ENCODE data around the gene FHIT. TPM values are rescaled to one million over a fixed set of nuclear protein-coding genes. Genes with fewer than 3 reads are reported as not detected.

Gene FHIT
- total and polyA plus RNA-seq, 4 donors = 2.6 to 21.3 (median 8.7) TPM

DNA sequence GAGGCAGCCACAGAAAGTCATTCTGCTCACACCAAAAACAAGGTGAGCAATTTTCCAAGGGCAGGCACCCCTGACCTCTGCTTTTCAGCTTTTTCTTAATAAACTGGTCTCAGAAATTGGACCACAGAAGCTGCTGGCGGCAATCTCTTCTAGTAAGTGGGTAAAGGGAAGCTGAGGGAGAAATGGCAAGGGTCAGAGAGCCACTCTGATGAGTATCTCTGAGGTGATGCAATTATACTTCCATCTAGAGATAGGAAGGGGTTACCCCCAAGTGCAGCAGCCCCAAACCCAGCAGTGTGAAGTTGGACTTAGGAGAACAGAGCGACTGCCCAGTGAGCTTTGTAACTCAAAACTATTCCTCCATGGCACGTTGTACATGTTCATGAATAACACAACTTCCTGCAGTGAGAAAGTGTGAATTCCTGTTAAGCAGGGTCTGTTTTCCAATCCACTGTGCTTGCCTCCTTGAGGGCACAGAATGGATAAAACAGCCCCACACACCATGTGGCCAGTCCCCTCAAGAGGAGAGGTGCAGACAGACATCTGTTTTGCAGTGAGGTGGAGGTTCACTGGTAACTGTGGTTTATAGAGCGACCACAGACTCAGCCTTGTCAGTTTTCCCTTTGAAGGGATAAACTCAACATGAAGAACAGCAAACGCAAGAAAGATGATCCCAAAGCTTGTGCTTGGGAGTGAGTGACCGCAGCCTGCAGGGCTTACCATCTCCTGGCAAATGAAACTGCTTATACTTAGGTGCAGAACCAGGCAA lies 1518.0 kb downstream of the FHIT start:
- WGBS, 2 donors = 83% methylated on average over 6 of the region's 6 CpGs
- no peak overlapping the region for H3K4me3 ChIP-seq
- TF ChIP-seq CTCF (IDR thresholded peaks at IDR 0.05; ENCODE audit: control extremely low read depth, extremely low read depth) = no peak
- DNase-seq (no peak), ATAC-seq (ENCODE audit: insufficient read depth, low FRiP score) (no peak)
- no peak overlapping the region for H3K27ac ChIP-seq (ENCODE audit: low read depth in 1 of 2, low read length in 1 of 2)
- H3K4me1 ChIP-seq (ENCODE audit: control insufficient read depth in 5 of 5, insufficient read depth in 5 of 5, low read length in 5 of 5) = peaks cover 0 to 4% (median 0%) of the 10 kb centered on the region in 5 donors
- no peaks in the 10 kb centered on the region for H3K36me3 ChIP-seq (ENCODE audit: control insufficient read depth in 4 of 4, insufficient read depth in 4 of 4, low read length in 4 of 4)
- H3K9me3 ChIP-seq (ENCODE audit: control insufficient read depth in 4 of 4, insufficient read depth in 3 of 4, low read length in 3 of 4) = no peaks in the 10 kb centered on the region
- H3K9ac ChIP-seq (ENCODE audit: insufficient read depth in 1 of 2, low read length in 2 of 2) = no peak overlapping the region
- no peaks in the 10 kb centered on the region for H3K27me3 ChIP-seq (ENCODE audit: control insufficient read depth in 3 of 3, insufficient read depth in 3 of 3, low read length in 2 of 3)

DNA sequence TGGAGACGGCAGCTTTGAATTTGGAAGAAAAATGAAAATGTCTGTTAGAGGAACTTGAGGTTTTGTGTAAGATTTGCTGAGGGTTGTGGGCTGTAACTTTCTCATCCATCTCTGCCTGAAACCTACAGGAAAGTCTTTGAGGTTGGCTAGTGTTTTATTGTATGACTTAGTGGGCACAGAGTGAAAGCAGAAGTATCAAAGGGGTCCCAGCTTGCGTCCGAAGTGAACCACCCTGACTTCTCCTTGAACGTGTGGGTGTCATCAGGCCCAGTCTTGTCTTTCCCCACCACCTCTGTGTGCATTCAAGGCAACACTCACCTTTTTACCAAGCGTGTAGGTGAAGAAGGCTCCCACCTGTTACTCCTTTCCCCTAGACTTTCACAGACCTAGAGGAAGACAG lies 1519.3 kb downstream of the FHIT start:
- no peak for DNase-seq
- Histone ChIP-seq H3K4me3 (no peak overlapping the region), H3K9me3 (ENCODE audit: control insufficient read depth in 4 of 4, insufficient read depth in 3 of 4, low read length in 3 of 4) (no peaks in the 10 kb centered on the region), H3K4me1 (ENCODE audit: control insufficient read depth in 5 of 5, insufficient read depth in 5 of 5, low read length in 5 of 5) (peaks cover 0 to 7% (median 0%) of the 10 kb centered on the region in 5 donors), H3K9ac (ENCODE audit: insufficient read depth in 1 of 2, low read length in 2 of 2) (no peak overlapping the region), H3K36me3 (ENCODE audit: control insufficient read depth in 4 of 4, insufficient read depth in 4 of 4, low read length in 4 of 4) (no peaks in the 10 kb centered on the region), H3K27me3 (ENCODE audit: control insufficient read depth in 3 of 3, insufficient read depth in 3 of 3, low read length in 2 of 3) (no peaks in the 10 kb centered on the region), H3K27ac (ENCODE audit: low read depth in 1 of 2, low read length in 1 of 2) (no peak overlapping the region)
- ATAC-seq (ENCODE audit: insufficient read depth, low FRiP score) = no peak
- no peak for TF ChIP-seq CTCF (IDR thresholded peaks at IDR 0.05; ENCODE audit: control extremely low read depth, extremely low read depth)
- 43 to 73% methylated on average over 5 of the region's 5 CpGs for WGBS, 2 donors

GRCh38 chr3:59730591-59730990 lies 1520.7 kb downstream of the FHIT start:
- DNase-seq (no peak), ATAC-seq (ENCODE audit: insufficient read depth, low FRiP score) (no peak)
- Histone ChIP-seq H3K9me3 (ENCODE audit: control insufficient read depth in 4 of 4, insufficient read depth in 3 of 4, low read length in 3 of 4) (no peaks in the 10 kb centered on the region), H3K36me3 (ENCODE audit: control insufficient read depth in 4 of 4, insufficient read depth in 4 of 4, low read length in 4 of 4) (no peaks in the 10 kb centered on the region), H3K27me3 (ENCODE audit: control insufficient read depth in 3 of 3, insufficient read depth in 3 of 3, low read length in 2 of 3) (no peaks in the 10 kb centered on the region), H3K4me3 (no peak overlapping the region), H3K9ac (ENCODE audit: insufficient read depth in 1 of 2, low read length in 2 of 2) (no peak overlapping the region), H3K27ac (ENCODE audit: low read depth in 1 of 2, low read length in 1 of 2) (no peak overlapping the region), H3K4me1 (ENCODE audit: control insufficient read depth in 5 of 5, insufficient read depth in 5 of 5, low read length in 5 of 5) (peaks cover 0 to 7% (median 0%) of the 10 kb centered on the region in 5 donors)
- TF ChIP-seq CTCF (IDR thresholded peaks at IDR 0.05; ENCODE audit: control extremely low read depth, extremely low read depth) = no peak
- 85 to 87% methylated on average over 4 of the region's 4 CpGs for WGBS, 2 donors

DNA sequence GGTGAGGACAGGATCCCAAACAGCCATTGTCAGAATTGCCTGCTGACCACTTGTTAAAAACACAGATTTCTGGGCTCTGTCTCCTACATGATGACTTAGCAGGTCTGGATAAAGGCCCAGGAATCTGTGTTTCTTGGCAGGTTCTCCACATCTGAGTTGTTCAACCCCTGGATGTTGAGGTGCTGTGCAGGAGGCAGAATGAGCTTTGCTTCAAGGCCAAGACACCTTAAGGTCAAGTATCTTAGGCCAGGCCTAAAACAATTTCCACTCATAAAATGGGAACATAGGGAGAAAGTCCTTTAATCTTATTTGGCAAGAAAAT lies 1522.7 kb downstream of the FHIT start:
- DNase-seq (no peak), ATAC-seq (ENCODE audit: insufficient read depth, low FRiP score) (no peak)
- H3K4me3 ChIP-seq = no peak overlapping the region
- no peak overlapping the region for H3K27ac ChIP-seq (ENCODE audit: low read depth in 1 of 2, low read length in 1 of 2)
- H3K4me1 ChIP-seq (ENCODE audit: control insufficient read depth in 5 of 5, insufficient read depth in 5 of 5, low read length in 5 of 5) = peaks cover 0 to 7% (median 0%) of the 10 kb centered on the region in 5 donors
- H3K27me3 ChIP-seq (ENCODE audit: control insufficient read depth in 3 of 3, insufficient read depth in 3 of 3, low read length in 2 of 3) = no peaks in the 10 kb centered on the region
- no peak overlapping the region for H3K9ac ChIP-seq (ENCODE audit: insufficient read depth in 1 of 2, low read length in 2 of 2)
- TF ChIP-seq CTCF (IDR thresholded peaks at IDR 0.05; ENCODE audit: control extremely low read depth, extremely low read depth) = no peak
- H3K9me3 ChIP-seq (ENCODE audit: control insufficient read depth in 4 of 4, insufficient read depth in 3 of 4, low read length in 3 of 4) = no peaks in the 10 kb centered on the region
- no peaks in the 10 kb centered on the region for H3K36me3 ChIP-seq (ENCODE audit: control insufficient read depth in 4 of 4, insufficient read depth in 4 of 4, low read length in 4 of 4)

All from lung (tissue), 12 donors.